Measurements from ENCODE around the gene SLC2A5.

Gene SLC2A5

DNA sequence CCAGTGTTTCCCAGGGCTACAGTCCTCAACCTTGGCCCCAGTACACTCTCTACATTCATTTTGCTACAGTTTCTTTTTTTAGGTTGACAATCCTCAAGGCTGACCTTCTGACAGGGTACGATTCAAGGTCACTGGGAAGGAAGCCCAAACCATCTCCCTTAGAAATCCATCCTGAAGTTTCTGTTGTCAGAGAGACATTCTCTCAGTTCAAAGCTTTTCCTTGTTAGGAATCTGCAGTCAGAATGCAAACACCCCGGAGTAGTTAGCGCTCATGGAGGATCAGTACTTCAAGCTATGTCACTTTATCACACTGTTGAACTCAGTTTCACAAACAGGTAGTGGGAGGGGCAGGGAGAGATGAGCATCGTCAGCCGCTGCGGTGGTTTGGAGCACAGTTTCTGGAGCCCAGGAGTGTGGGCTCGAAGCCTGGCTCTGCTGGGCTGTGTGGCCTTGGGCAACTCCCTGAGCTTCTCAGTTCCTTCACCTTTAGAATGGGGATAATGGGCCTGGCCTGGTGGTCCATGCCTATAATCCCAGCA, 4.2 kb downstream of the SLC2A5 start:
- Histone ChIP-seq H3K79me2 (ENCODE audit: control insufficient read depth, insufficient read depth, low read length, poor library complexity) (no peaks in the 10 kb centered on the region), H3K18ac (ENCODE audit: low read length) (no peak overlapping the region), H2BK5ac (ENCODE audit: low read depth, low read length, poor library complexity) (no peak overlapping the region), H3K9me3 (ENCODE audit: insufficient read depth, low read depth, low read length) (peaks cover 3% of the 10 kb centered on the region), H4K91ac (ENCODE audit: low read depth, low read length) (no peak overlapping the region), H3K23ac (ENCODE audit: low read length) (no peak overlapping the region), H3K4me1 (ENCODE audit: control insufficient read depth in 1 of 2, insufficient read depth in 2 of 2, low read length in 2 of 2) (no peaks in the 10 kb centered on the region), H2AFZ (ENCODE audit: insufficient read depth, low read length, poor library complexity) (peak overlapping the region; percentile 45), H2BK120ac (ENCODE audit: insufficient read depth, low read length, poor library complexity) (no peak overlapping the region), H2BK12ac (ENCODE audit: low read length) (no peak overlapping the region), H3K4me3 (ENCODE audit: low read depth, low read length) (no peak overlapping the region), H3K79me1 (ENCODE audit: low read length) (no peaks in the 10 kb centered on the region), H3K27ac (ENCODE audit: low read depth, low read length) (no peak overlapping the region), H4K12ac (ENCODE audit: low read depth, low read length) (no peak overlapping the region), H3K4me2 (ENCODE audit: low read length) (no peak overlapping the region), H3K14ac (ENCODE audit: low read length) (no peak overlapping the region), H3K4ac (ENCODE audit: low read depth, low read length) (no peak overlapping the region), H3K27me3 (ENCODE audit: insufficient read depth, low read length) (no peaks in the 10 kb centered on the region), H4K8ac (ENCODE audit: low read depth, low read length) (no peak overlapping the region), H3K9ac (ENCODE audit: low read length) (no peak overlapping the region), H3K36me3 (ENCODE audit: control insufficient read depth in 1 of 2, insufficient read depth in 2 of 2, low read length in 2 of 2) (no peaks in the 10 kb centered on the region), H2AK5ac (ENCODE audit: low read length) (no peak overlapping the region)
- WGBS (ENCODE audit: extremely low coverage, insufficient coverage, insufficient read length), result no CpG with 5 or more reads among the region's 7 CpGs
- peak in 1 of 2 donors; percentile 20 for DNase-seq

DNA sequence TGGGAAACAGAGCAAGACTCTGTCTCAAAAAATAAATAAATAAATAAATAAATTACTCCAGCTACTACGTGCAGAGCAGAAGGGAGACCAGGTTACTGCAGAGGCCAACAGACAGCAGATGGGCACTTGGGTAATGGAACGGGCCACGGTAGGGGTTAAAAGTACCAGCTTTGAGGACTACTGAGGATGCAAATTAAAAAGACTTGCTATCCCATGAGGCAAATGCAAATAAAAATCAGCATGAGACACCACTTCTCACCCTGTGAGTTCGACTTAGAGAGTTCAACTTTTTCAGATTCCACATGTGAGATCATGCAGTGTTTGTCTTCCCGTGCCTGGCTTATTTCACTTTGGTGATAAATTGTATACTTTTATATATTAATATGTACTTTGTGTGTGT, 6.6 kb downstream of the SLC2A5 start:
- H3K4me3 ChIP-seq (ENCODE audit: low read depth, low read length), result no peak overlapping the region
- no CpG with 5 or more reads among the region's 5 CpGs for WGBS (ENCODE audit: extremely low coverage, insufficient coverage, insufficient read length)
- no peaks in the 10 kb centered on the region for H3K27me3 ChIP-seq (ENCODE audit: insufficient read depth, low read length)
- H4K91ac ChIP-seq (ENCODE audit: low read depth, low read length), result no peak overlapping the region
- no peaks in the 10 kb centered on the region for H3K79me1 ChIP-seq (ENCODE audit: low read length)
- no peak overlapping the region for H4K12ac ChIP-seq (ENCODE audit: low read depth, low read length)
- H3K4ac ChIP-seq (ENCODE audit: low read depth, low read length), result no peak overlapping the region
- no peak overlapping the region for H3K23ac ChIP-seq (ENCODE audit: low read length)
- no peak for DNase-seq
- peaks cover 3% of the 10 kb centered on the region for H3K9me3 ChIP-seq (ENCODE audit: insufficient read depth, low read depth, low read length)
- no peak overlapping the region for H4K8ac ChIP-seq (ENCODE audit: low read depth, low read length)
- no peak overlapping the region for H2AK5ac ChIP-seq (ENCODE audit: low read length)
- H3K36me3 ChIP-seq (ENCODE audit: control insufficient read depth in 1 of 2, insufficient read depth in 2 of 2, low read length in 2 of 2), result no peaks in the 10 kb centered on the region
- H2AFZ ChIP-seq (ENCODE audit: insufficient read depth, low read length, poor library complexity), result no peak overlapping the region
- no peak overlapping the region for H2BK5ac ChIP-seq (ENCODE audit: low read depth, low read length, poor library complexity)
- H3K18ac ChIP-seq (ENCODE audit: low read length), result no peak overlapping the region
- no peak overlapping the region for H3K9ac ChIP-seq (ENCODE audit: low read length)
- no peak overlapping the region for H3K4me2 ChIP-seq (ENCODE audit: low read length)
- no peak overlapping the region for H2BK12ac ChIP-seq (ENCODE audit: low read length)
- H3K79me2 ChIP-seq (ENCODE audit: control insufficient read depth, insufficient read depth, low read length, poor library complexity), result no peaks in the 10 kb centered on the region
- H3K4me1 ChIP-seq (ENCODE audit: control insufficient read depth in 1 of 2, insufficient read depth in 2 of 2, low read length in 2 of 2), result no peaks in the 10 kb centered on the region
- H2BK120ac ChIP-seq (ENCODE audit: insufficient read depth, low read length, poor library complexity), result no peak overlapping the region
- no peak overlapping the region for H3K14ac ChIP-seq (ENCODE audit: low read length)
- no peak overlapping the region for H3K27ac ChIP-seq (ENCODE audit: low read depth, low read length)

DNA sequence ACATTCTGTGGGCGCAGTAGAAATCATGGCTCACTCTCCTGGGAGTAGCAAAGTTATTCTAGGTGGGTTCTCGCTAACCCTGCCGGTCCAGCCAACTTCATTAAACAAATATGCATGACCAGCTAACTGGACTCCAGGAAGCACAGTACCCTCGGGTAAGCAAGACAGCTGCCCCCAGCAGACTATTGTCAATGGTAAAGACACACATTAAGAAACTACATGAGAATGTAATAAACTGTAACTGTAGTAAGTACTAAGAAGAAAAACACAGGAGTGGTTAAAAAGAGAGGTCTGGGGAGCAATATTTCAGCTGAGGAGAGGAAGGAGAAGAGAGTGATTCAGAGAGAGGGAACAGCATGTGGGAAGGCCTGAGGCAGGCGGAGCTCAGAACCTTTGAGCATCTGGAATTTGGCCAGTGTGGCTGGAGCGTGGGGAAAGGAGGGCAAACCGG, 7.4 kb downstream of the SLC2A5 start:
- no peak overlapping the region for H3K23ac ChIP-seq (ENCODE audit: low read length)
- H2BK12ac ChIP-seq (ENCODE audit: low read length), result no peak overlapping the region
- H3K9me3 ChIP-seq (ENCODE audit: insufficient read depth, low read depth, low read length), result peaks cover 3% of the 10 kb centered on the region
- H3K4me2 ChIP-seq (ENCODE audit: low read length), result no peak overlapping the region
- H2BK5ac ChIP-seq (ENCODE audit: low read depth, low read length, poor library complexity), result no peak overlapping the region
- H3K14ac ChIP-seq (ENCODE audit: low read length), result no peak overlapping the region
- H3K27me3 ChIP-seq (ENCODE audit: insufficient read depth, low read length), result no peaks in the 10 kb centered on the region
- H4K12ac ChIP-seq (ENCODE audit: low read depth, low read length), result no peak overlapping the region
- no peak for DNase-seq
- no peak overlapping the region for H3K4ac ChIP-seq (ENCODE audit: low read depth, low read length)
- H3K4me1 ChIP-seq (ENCODE audit: control insufficient read depth in 1 of 2, insufficient read depth in 2 of 2, low read length in 2 of 2), result no peaks in the 10 kb centered on the region
- H3K27ac ChIP-seq (ENCODE audit: low read depth, low read length), result no peak overlapping the region
- no peak overlapping the region for H4K8ac ChIP-seq (ENCODE audit: low read depth, low read length)
- no peaks in the 10 kb centered on the region for H3K79me2 ChIP-seq (ENCODE audit: control insufficient read depth, insufficient read depth, low read length, poor library complexity)
- no CpG with 5 or more reads among the region's 7 CpGs for WGBS (ENCODE audit: extremely low coverage, insufficient coverage, insufficient read length)
- no peak overlapping the region for H2AK5ac ChIP-seq (ENCODE audit: low read length)
- no peaks in the 10 kb centered on the region for H3K79me1 ChIP-seq (ENCODE audit: low read length)
- no peak overlapping the region for H3K9ac ChIP-seq (ENCODE audit: low read length)
- no peak overlapping the region for H2AFZ ChIP-seq (ENCODE audit: insufficient read depth, low read length, poor library complexity)
- no peak overlapping the region for H3K18ac ChIP-seq (ENCODE audit: low read length)
- H3K4me3 ChIP-seq (ENCODE audit: low read depth, low read length), result no peak overlapping the region
- no peaks in the 10 kb centered on the region for H3K36me3 ChIP-seq (ENCODE audit: control insufficient read depth in 1 of 2, insufficient read depth in 2 of 2, low read length in 2 of 2)
- no peak overlapping the region for H4K91ac ChIP-seq (ENCODE audit: low read depth, low read length)
- H2BK120ac ChIP-seq (ENCODE audit: insufficient read depth, low read length, poor library complexity), result no peak overlapping the region

DNA sequence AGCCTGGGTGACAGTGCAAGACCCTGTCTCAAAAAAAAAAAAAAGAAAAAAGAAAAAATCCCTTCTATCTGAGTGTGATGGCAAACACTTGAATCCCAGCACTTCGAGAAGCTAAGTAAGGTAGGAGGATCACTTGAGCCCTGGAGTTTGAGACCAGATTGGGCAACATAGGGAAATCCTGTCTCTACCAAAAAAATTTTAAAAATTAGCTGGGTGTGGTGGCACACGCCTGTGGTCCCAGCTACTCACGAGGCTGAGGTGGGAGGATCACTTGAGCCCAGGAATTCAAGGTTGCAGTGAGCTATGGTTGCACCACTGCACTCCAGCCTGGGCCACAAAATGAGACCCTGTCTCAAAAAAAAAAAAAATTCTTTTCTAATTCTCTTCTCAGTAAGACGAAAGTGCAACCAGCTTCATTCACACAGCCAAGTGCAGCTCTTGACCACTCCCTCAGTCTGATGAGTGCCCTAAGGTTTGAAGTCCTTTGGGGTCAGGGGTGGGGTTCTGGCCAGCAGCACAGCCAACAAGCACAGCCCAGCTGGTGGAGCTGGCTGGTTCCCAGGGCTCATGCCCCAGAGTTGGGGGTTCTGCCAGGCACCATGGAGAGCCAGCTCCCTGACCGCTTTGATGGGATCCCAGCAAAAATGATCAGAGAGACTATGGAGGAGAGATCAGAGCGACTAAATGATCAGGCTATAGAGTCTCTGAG, 8.0 kb downstream of the SLC2A5 start:
- Histone ChIP-seq H2BK12ac (ENCODE audit: low read length) (no peak overlapping the region), H2BK5ac (ENCODE audit: low read depth, low read length, poor library complexity) (no peak overlapping the region), H4K91ac (ENCODE audit: low read depth, low read length) (no peak overlapping the region), H2AFZ (ENCODE audit: insufficient read depth, low read length, poor library complexity) (no peak overlapping the region), H3K36me3 (ENCODE audit: control insufficient read depth in 1 of 2, insufficient read depth in 2 of 2, low read length in 2 of 2) (no peaks in the 10 kb centered on the region), H3K4me2 (ENCODE audit: low read length) (no peak overlapping the region), H4K12ac (ENCODE audit: low read depth, low read length) (no peak overlapping the region), H3K9ac (ENCODE audit: low read length) (no peak overlapping the region), H3K27me3 (ENCODE audit: insufficient read depth, low read length) (no peaks in the 10 kb centered on the region), H3K79me1 (ENCODE audit: low read length) (no peaks in the 10 kb centered on the region), H3K79me2 (ENCODE audit: control insufficient read depth, insufficient read depth, low read length, poor library complexity) (no peaks in the 10 kb centered on the region), H4K8ac (ENCODE audit: low read depth, low read length) (no peak overlapping the region), H3K9me3 (ENCODE audit: insufficient read depth, low read depth, low read length) (peaks cover 3% of the 10 kb centered on the region), H3K4me1 (ENCODE audit: control insufficient read depth in 1 of 2, insufficient read depth in 2 of 2, low read length in 2 of 2) (no peaks in the 10 kb centered on the region), H2AK5ac (ENCODE audit: low read length) (no peak overlapping the region), H2BK120ac (ENCODE audit: insufficient read depth, low read length, poor library complexity) (no peak overlapping the region), H3K27ac (ENCODE audit: low read depth, low read length) (no peak overlapping the region), H3K14ac (ENCODE audit: low read length) (no peak overlapping the region), H3K4me3 (ENCODE audit: low read depth, low read length) (no peak overlapping the region), H3K18ac (ENCODE audit: low read length) (no peak overlapping the region), H3K4ac (ENCODE audit: low read depth, low read length) (no peak overlapping the region), H3K23ac (ENCODE audit: low read length) (no peak overlapping the region)
- WGBS (ENCODE audit: extremely low coverage, insufficient coverage, insufficient read length), result no CpG with 5 or more reads among the region's 6 CpGs
- peak in 1 of 2 donors; percentile 68 for DNase-seq
